Measurements from ENCODE around the gene TUBA3E. TPM values are rescaled to one million over a fixed set of nuclear protein-coding genes. Genes with fewer than 3 reads are reported as not detected.
"Not testable (repeated sequence)": the region's sequence is repeated elsewhere in the genome, so short reads cannot be mapped to it uniquely, and the experiment has no call there.

Gene TUBA3E
- polyA plus RNA-seq, 1 donor (not counting 4 experiments of a cell fraction or from before 2014, with no cell fraction given) = not detected

- DNase-seq (ENCODE audit: low read depth, low spot score); H3K27ac ChIP-seq (ENCODE audit: control insufficient read depth, insufficient read depth, low read length); H3K36me3 ChIP-seq (ENCODE audit: control insufficient read depth in 2 of 2, extremely low read depth in 1 of 2, insufficient read depth in 2 of 2, low read length in 2 of 2); H4K20me1 ChIP-seq (ENCODE audit: control insufficient read depth, extremely low read depth, insufficient read depth, low read length); H3K4me2 ChIP-seq (ENCODE audit: control insufficient read depth, extremely low read depth, insufficient read depth, low read depth, low read length); H3K9me1 ChIP-seq (ENCODE audit: control insufficient read depth, extremely low read depth, insufficient read depth, low read length); dilution Hi-C loops (cut with MboI; ENCODE audit: extremely low pct_ligation_motif_present, low sequenced_read_pairs); FAIRE-seq; H3K4me3 ChIP-seq (ENCODE audit: control insufficient read depth in 2 of 3, extremely low read depth in 1 of 3, insufficient read depth in 2 of 3, low read depth in 1 of 3, low read length in 3 of 3); H3K9me3 ChIP-seq (ENCODE audit: control insufficient read depth, low read depth, low read length); H3K27me3 ChIP-seq (ENCODE audit: control insufficient read depth, extremely low read depth, insufficient read depth, low read length); H2AFZ ChIP-seq (ENCODE audit: control insufficient read depth, low read length); H3K4me1 ChIP-seq (ENCODE audit: control insufficient read depth, extremely low read depth, insufficient read depth, low read length); H3K79me2 ChIP-seq (ENCODE audit: control insufficient read depth, insufficient read depth, low read length); H3K9ac ChIP-seq (ENCODE audit: control insufficient read depth, extremely low read depth, insufficient read depth, low read length): not testable (repeated sequence)
Measured at GRCh38 chr2:130228467-130229160, 30.4 kb upstream of the TUBA3E start.

- H3K27me3 ChIP-seq (ENCODE audit: control insufficient read depth, extremely low read depth, insufficient read depth, low read length); H4K20me1 ChIP-seq (ENCODE audit: control insufficient read depth, extremely low read depth, insufficient read depth, low read length); H3K4me2 ChIP-seq (ENCODE audit: control insufficient read depth, extremely low read depth, insufficient read depth, low read depth, low read length); H3K4me3 ChIP-seq (ENCODE audit: control insufficient read depth in 2 of 3, extremely low read depth in 1 of 3, insufficient read depth in 2 of 3, low read depth in 1 of 3, low read length in 3 of 3); H3K27ac ChIP-seq (ENCODE audit: control insufficient read depth, insufficient read depth, low read length); dilution Hi-C loops (cut with MboI; ENCODE audit: extremely low pct_ligation_motif_present, low sequenced_read_pairs); H3K9ac ChIP-seq (ENCODE audit: control insufficient read depth, extremely low read depth, insufficient read depth, low read length); DNase-seq (ENCODE audit: low read depth, low spot score); H2AFZ ChIP-seq (ENCODE audit: control insufficient read depth, low read length); H3K9me3 ChIP-seq (ENCODE audit: control insufficient read depth, low read depth, low read length); FAIRE-seq; H3K36me3 ChIP-seq (ENCODE audit: control insufficient read depth in 2 of 2, extremely low read depth in 1 of 2, insufficient read depth in 2 of 2, low read length in 2 of 2); H3K9me1 ChIP-seq (ENCODE audit: control insufficient read depth, extremely low read depth, insufficient read depth, low read length); H3K4me1 ChIP-seq (ENCODE audit: control insufficient read depth, extremely low read depth, insufficient read depth, low read length); H3K79me2 ChIP-seq (ENCODE audit: control insufficient read depth, insufficient read depth, low read length): not testable (repeated sequence)
Measured at GRCh38 chr2:130228005-130228404, 29.8 kb upstream of the TUBA3E start.

- H3K4me1 ChIP-seq (ENCODE audit: control insufficient read depth, extremely low read depth, insufficient read depth, low read length); H3K4me3 ChIP-seq (ENCODE audit: control insufficient read depth in 2 of 3, extremely low read depth in 1 of 3, insufficient read depth in 2 of 3, low read depth in 1 of 3, low read length in 3 of 3); H3K4me2 ChIP-seq (ENCODE audit: control insufficient read depth, extremely low read depth, insufficient read depth, low read depth, low read length); H3K9me1 ChIP-seq (ENCODE audit: control insufficient read depth, extremely low read depth, insufficient read depth, low read length); H3K79me2 ChIP-seq (ENCODE audit: control insufficient read depth, insufficient read depth, low read length); H3K9ac ChIP-seq (ENCODE audit: control insufficient read depth, extremely low read depth, insufficient read depth, low read length); H4K20me1 ChIP-seq (ENCODE audit: control insufficient read depth, extremely low read depth, insufficient read depth, low read length); dilution Hi-C loops (cut with MboI; ENCODE audit: extremely low pct_ligation_motif_present, low sequenced_read_pairs); FAIRE-seq; H3K27ac ChIP-seq (ENCODE audit: control insufficient read depth, insufficient read depth, low read length); H3K36me3 ChIP-seq (ENCODE audit: control insufficient read depth in 2 of 2, extremely low read depth in 1 of 2, insufficient read depth in 2 of 2, low read length in 2 of 2); H3K9me3 ChIP-seq (ENCODE audit: control insufficient read depth, low read depth, low read length); DNase-seq (ENCODE audit: low read depth, low spot score); H3K27me3 ChIP-seq (ENCODE audit: control insufficient read depth, extremely low read depth, insufficient read depth, low read length); H2AFZ ChIP-seq (ENCODE audit: control insufficient read depth, low read length): not testable (repeated sequence)
Measured at GRCh38 chr2:130222523-130222922, 24.3 kb upstream of the TUBA3E start.

GRCh38 chr2:130220505-130220904 is 22.3 kb upstream of the TUBA3E start:
- H3K9ac ChIP-seq (ENCODE audit: control insufficient read depth, extremely low read depth, insufficient read depth, low read length); H3K4me1 ChIP-seq (ENCODE audit: control insufficient read depth, extremely low read depth, insufficient read depth, low read length); H3K27me3 ChIP-seq (ENCODE audit: control insufficient read depth, extremely low read depth, insufficient read depth, low read length); H4K20me1 ChIP-seq (ENCODE audit: control insufficient read depth, extremely low read depth, insufficient read depth, low read length); H3K4me2 ChIP-seq (ENCODE audit: control insufficient read depth, extremely low read depth, insufficient read depth, low read depth, low read length); H3K9me1 ChIP-seq (ENCODE audit: control insufficient read depth, extremely low read depth, insufficient read depth, low read length); H3K79me2 ChIP-seq (ENCODE audit: control insufficient read depth, insufficient read depth, low read length); DNase-seq (ENCODE audit: low read depth, low spot score); H2AFZ ChIP-seq (ENCODE audit: control insufficient read depth, low read length); FAIRE-seq; H3K27ac ChIP-seq (ENCODE audit: control insufficient read depth, insufficient read depth, low read length); dilution Hi-C loops (cut with MboI; ENCODE audit: extremely low pct_ligation_motif_present, low sequenced_read_pairs); H3K36me3 ChIP-seq (ENCODE audit: control insufficient read depth in 2 of 2, extremely low read depth in 1 of 2, insufficient read depth in 2 of 2, low read length in 2 of 2); H3K9me3 ChIP-seq (ENCODE audit: control insufficient read depth, low read depth, low read length); H3K4me3 ChIP-seq (ENCODE audit: control insufficient read depth in 2 of 3, extremely low read depth in 1 of 3, insufficient read depth in 2 of 3, low read depth in 1 of 3, low read length in 3 of 3): not testable (repeated sequence)

GRCh38 chr2:130219147-130219546 is 20.9 kb upstream of the TUBA3E start:
- H3K9ac ChIP-seq (ENCODE audit: control insufficient read depth, extremely low read depth, insufficient read depth, low read length); H4K20me1 ChIP-seq (ENCODE audit: control insufficient read depth, extremely low read depth, insufficient read depth, low read length); H3K9me1 ChIP-seq (ENCODE audit: control insufficient read depth, extremely low read depth, insufficient read depth, low read length); H3K79me2 ChIP-seq (ENCODE audit: control insufficient read depth, insufficient read depth, low read length); DNase-seq (ENCODE audit: low read depth, low spot score); H3K27ac ChIP-seq (ENCODE audit: control insufficient read depth, insufficient read depth, low read length); FAIRE-seq; H3K27me3 ChIP-seq (ENCODE audit: control insufficient read depth, extremely low read depth, insufficient read depth, low read length); H3K9me3 ChIP-seq (ENCODE audit: control insufficient read depth, low read depth, low read length); H3K4me3 ChIP-seq (ENCODE audit: control insufficient read depth in 2 of 3, extremely low read depth in 1 of 3, insufficient read depth in 2 of 3, low read depth in 1 of 3, low read length in 3 of 3); H2AFZ ChIP-seq (ENCODE audit: control insufficient read depth, low read length); H3K4me1 ChIP-seq (ENCODE audit: control insufficient read depth, extremely low read depth, insufficient read depth, low read length); H3K36me3 ChIP-seq (ENCODE audit: control insufficient read depth in 2 of 2, extremely low read depth in 1 of 2, insufficient read depth in 2 of 2, low read length in 2 of 2); dilution Hi-C loops (cut with MboI; ENCODE audit: extremely low pct_ligation_motif_present, low sequenced_read_pairs); H3K4me2 ChIP-seq (ENCODE audit: control insufficient read depth, extremely low read depth, insufficient read depth, low read depth, low read length): not testable (repeated sequence)

Data from keratinocyte (primary cell).